Stimulated activated CD4-positive, alpha-beta T cell treated with anti-CD3 and anti-CD28 coated beads, Interleukin-15, amount 100 ng/mL, for 1 hour (primary cell): Measurements from ENCODE around the gene FBXL22.
"Not testable (repeated sequence)": the region's sequence is repeated elsewhere in the genome, so short reads cannot be mapped to it uniquely, and the experiment has no call there.

ENCODE experiments used
- DNase-seq, 2 donors: peaks; one replicate each; pipeline ENCODE4 v3.0.0-alpha.2; 2020; ENCODE audit warnings: low read depth in 1 of 2, low spot score in 1 of 2

The FBXL22 gene

GRCh38 chr15:63611177-63611576, 14.0 kb downstream of the FBXL22 start:
- DNase-seq: no peak

GRCh38 chr15:63612300-63612699, 15.1 kb downstream of the FBXL22 start:
- DNase-seq: no peak

GRCh38 chr15:63615935-63616334, 18.7 kb downstream of the FBXL22 start:
- no peak for DNase-seq

GRCh38 chr15:63617147-63617546, 20.0 kb downstream of the FBXL22 start:
- DNase-seq: not testable (repeated sequence)

- not testable (repeated sequence) for DNase-seq
Measured at GRCh38 chr15:63617627-63618026, 20.4 kb downstream of the FBXL22 start.

- DNase-seq: not testable (repeated sequence)
Measured at GRCh38 chr15:63620760-63621159, 23.6 kb downstream of the FBXL22 start.

- no peak for DNase-seq
Measured at GRCh38 chr15:63623232-63623969, 26.2 kb downstream of the FBXL22 start.

GRCh38 chr15:63626955-63627354, 29.8 kb downstream of the FBXL22 start:
- DNase-seq: no peak

- no peak for DNase-seq
Measured at GRCh38 chr15:63628123-63628822, 31.1 kb downstream of the FBXL22 start.

- DNase-seq: no peak
Measured at GRCh38 chr15:63630036-63630751, 33.0 kb downstream of the FBXL22 start.

- DNase-seq: no peak
Measured at GRCh38 chr15:63633312-63633711, 36.1 kb downstream of the FBXL22 start.

GRCh38 chr15:63634154-63634553, 37.0 kb downstream of the FBXL22 start:
- DNase-seq: no peak

GRCh38 chr15:63636518-63637061, 39.4 kb downstream of the FBXL22 start:
- DNase-seq: no peak

- no peak for DNase-seq
Measured at GRCh38 chr15:63638839-63639238, 41.7 kb downstream of the FBXL22 start.

GRCh38 chr15:63640146-63640545, 43.0 kb downstream of the FBXL22 start:
- no peak for DNase-seq
